Hippocampal formation (tissue), 2 donors: Measurements from ENCODE around the gene STEAP2.
A peak's percentile ranks its signal among the peaks of the same experiment; 100 is the strongest.
"Not testable (repeated sequence)": the region's sequence is repeated elsewhere in the genome, so short reads cannot be mapped to it uniquely, and the experiment has no call there.

Source experiments
- DNase-seq, 2 donors: peaks; one replicate each; lab custom pipeline; 2025; lab: John Stamatoyannopoulos, UW

Gene STEAP2

DNA sequence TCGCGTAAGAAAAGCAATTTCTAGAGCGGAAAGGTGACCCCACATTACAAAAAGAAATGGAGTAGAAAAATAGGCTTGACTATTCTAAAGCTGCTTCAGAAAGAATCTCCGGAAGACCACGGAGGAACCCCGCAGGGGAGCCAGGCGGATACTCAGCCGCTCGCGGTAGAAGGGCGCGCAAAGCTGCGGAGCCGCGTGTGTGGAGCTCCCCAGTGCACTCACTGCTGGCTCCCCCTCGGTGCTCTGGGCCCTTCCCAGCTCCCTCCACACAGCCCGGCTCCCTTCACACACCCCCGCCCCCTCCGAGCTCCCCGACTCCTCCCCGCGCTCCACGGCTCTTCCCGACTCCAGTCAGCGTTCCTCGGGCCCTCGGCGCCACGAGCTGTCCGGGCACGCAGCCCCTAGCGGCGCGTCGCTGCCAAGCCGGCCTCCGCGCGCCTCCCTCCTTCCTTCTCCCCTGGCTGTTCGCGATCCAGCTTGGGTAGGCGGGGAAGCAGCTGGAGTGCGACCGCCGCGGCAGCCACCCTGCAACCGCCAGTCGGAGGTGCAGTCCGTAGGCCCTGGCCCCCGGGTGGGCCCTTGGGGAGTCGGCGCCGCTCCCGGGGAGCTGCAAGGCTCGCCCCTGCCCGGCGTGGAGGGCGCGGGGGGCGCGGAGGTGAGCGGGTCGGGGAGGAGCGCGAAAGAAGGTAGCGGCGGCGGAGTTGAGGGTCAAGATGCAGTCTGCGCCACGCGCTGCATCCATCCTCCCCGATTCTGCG lies at the start of gene STEAP2:
Gene STEAP2 (plus strand): TSS at position 350 of the 758 bp plus-strand sequence. CDS start 13,343 bp downstream, outside the sequence.
- DNase-seq, result peak; percentile 52 to 61

GRCh38 chr7:90163534-90163933 lies 48.0 kb upstream of the STEAP2 start:
- no peak for DNase-seq

- no peak for DNase-seq
Observed at GRCh38 chr7:90165724-90166123, 45.8 kb upstream of the STEAP2 start.

DNA sequence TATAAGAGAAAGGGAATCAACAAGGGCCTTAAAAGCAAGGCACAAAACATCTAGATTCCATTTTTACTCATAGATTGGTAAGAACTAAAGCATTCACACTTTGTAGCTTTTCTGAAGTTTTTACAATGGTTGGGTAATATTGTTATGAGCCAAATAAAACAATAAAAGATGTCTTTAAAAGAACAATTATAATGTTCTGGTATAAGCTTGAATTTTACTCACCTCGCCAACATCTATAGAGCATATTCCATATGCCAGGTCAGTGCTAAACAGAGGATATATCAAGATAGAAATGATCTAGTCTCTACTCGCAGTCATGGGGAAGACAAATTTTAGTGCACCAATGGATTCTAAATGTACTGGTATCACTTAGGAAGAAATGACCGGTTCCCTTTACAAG lies 45.4 kb upstream of the STEAP2 start:
- DNase-seq, result no peak

DNA sequence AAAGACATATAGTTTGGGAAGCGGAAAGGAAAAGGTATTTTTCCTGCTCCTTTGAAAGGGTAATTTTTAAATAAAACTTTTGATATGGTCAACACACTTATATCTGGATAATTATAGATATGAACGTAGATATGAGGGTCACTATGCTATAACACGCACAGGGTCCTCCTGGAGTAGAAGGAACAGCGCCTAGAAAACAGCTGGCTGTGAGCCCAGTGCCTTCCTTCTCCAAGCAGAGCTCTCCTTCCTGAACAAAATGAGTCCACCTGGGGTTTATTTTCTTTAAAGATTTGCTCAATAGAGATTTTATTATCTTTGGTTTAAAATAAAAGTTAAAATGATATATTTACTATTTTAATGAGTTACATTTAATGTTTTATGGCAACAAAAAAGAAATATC lies 44.2 kb upstream of the STEAP2 start:
- no peak for DNase-seq

GRCh38 chr7:90169891-90170290 lies 41.6 kb upstream of the STEAP2 start:
- DNase-seq, result no peak

DNA sequence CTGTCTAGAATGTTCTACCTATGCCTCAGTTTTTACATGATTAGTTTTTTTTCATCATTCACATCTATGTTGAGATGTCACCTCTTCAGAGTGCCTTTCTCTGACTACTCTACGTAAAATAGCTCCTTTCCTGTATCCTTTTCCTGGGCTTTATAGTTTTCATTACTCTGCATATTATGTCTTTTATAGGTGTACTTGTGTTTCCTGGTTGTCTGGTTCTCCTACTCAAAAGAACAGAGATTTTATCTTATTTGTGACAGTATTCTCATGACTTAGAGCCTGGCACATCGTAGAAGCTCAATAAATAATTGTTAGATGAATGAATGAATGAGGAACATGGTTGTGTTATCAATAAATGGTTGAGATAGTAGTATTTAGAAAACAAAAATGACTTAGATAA lies 39.4 kb upstream of the STEAP2 start:
- no peak for DNase-seq

- DNase-seq, result no peak
Observed at GRCh38 chr7:90172624-90173023, 38.9 kb upstream of the STEAP2 start.

DNA sequence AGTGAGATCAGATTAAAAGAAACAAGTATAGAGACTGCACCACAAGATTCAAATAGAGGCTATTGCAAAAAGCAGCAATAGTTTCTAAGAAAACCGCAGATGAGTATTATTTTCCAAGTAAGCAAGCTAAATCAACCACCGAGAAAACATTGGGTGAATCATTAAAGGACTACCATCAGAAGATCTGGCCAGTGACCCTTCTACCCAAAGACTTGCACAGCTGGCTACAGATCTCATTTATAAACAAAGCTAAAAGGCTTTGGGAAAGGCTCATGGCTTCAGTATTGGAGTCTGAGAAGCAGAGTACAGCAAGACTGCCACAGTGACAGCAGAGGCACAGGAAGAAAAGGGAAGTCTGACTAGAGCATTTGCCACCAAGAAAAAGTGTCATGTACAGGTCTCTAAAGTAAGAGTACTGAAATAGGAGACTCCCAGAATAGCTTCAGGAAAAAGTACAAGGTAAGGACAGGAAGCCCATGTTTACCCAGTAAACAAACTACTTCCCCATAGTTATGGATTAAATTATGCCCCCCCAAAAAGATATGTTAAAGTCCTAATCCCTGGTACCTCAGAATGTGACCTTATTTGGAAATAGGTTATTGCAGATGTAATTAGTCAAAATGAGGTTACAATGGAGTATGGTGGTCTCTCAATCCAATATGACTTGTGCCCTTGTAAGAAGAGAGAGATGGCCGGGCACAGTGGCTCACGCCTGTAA lies 38.3 kb upstream of the STEAP2 start:
- no peak for DNase-seq

GRCh38 chr7:90175667-90176066 lies 35.9 kb upstream of the STEAP2 start:
- no peak for DNase-seq

GRCh38 chr7:90176195-90176594 lies 35.3 kb upstream of the STEAP2 start:
- DNase-seq, result no peak

DNA sequence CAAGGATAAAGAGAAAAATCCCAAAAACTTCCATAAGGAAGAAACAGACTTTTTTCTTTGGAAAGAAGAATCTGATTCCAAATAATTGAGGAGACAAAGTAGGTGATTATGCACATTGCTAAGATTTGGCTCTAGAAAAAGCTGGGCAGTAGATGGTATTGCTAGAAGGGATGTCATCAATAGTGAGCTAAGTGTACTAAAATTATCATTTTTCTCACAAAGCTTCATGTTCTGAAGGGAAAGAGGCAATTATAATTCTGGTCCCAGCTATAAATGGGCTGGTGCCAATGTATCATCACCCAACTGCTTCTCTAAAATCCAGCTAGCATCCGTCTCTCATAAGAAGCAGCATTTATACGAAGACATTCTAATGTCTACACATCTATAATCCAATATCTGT lies 33.4 kb upstream of the STEAP2 start:
- DNase-seq, result no peak

GRCh38 chr7:90178679-90179278 lies 32.8 kb upstream of the STEAP2 start:
- no peak for DNase-seq

- DNase-seq, result no peak
Observed at GRCh38 chr7:90180011-90180585, 31.4 kb upstream of the STEAP2 start.

DNA sequence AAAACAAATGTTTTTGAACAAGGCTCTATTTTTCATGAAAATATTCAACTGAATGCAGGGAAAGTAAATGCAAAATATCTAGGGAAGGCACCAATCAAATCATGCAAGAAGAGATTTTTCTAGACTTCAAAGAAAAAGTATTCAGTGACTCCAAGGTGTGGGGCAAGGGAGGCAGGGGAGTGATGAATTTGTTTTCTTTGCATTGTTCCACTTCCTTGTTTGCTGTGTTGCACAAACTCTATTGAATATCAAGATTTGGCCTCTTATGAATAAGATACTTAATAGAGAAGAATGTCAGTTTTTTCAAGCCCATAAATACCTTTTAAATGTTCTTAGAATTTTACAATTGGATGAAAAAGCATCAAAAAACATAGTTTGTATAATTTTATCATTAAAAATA lies 30.9 kb upstream of the STEAP2 start:
- DNase-seq, result no peak

- no peak for DNase-seq
Observed at GRCh38 chr7:90181485-90181884, 30.1 kb upstream of the STEAP2 start.

- not testable (repeated sequence) for DNase-seq
Observed at GRCh38 chr7:90186290-90186689, 25.2 kb upstream of the STEAP2 start.

DNA sequence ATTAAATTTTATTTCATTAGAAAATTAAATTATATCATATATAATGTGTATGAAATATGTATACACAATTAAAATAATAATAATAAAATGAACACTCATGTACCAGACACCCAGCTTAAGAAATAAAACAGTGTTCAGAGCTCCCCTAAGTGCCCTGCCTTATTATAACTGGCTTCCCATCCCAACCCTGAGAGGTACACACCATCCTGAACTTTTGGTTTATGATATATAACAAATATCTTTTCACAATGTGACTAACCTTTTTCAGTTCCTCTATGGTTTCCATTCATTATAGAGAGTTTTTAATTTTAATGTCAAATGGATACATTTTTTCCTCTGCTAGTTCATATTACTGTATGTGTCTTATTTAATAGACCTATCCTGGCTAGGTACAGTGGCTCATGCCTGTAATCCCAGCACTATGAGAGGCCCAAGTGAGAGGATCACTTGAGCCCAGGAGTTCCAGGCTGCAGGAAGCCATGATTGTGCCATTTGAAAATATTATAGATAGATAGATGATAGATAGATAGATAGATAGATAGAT lies 24.0 kb upstream of the STEAP2 start:
- DNase-seq, result no peak

- no peak for DNase-seq
Observed at GRCh38 chr7:90188281-90188680, 23.3 kb upstream of the STEAP2 start.

DNA sequence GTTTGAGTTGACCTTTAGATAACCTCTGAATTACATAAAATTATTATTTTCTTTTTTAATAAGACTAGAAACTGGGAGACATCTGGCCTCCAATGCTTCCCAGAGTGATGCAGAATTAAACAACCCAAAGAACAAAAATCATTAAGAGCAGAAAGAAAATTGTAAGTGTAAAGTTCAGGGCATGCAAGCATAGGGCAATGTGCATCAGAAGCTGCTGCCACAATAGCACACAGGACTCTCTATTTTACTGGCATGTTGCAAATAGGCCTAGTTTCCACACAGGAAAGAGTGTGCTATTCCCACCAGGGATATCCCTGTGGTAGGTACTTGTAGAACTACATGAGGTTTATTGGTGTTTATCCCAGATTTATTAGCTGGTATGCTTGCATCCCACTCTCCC lies 20.5 kb upstream of the STEAP2 start:
- DNase-seq, result no peak

- no peak for DNase-seq
Observed at GRCh38 chr7:90191648-90192047, 19.9 kb upstream of the STEAP2 start.
